GM12891 (cell line): Measurements from ENCODE around the gene RASGRP1.

ENCODE experiments used
- POLR2A ChIP-seq: IDR thresholded peaks from 2 replicates; pipeline ENCODE4 v1.6.1; 2011; ENCODE audit warnings: low read depth, low read length, control low read depth
- POLR2AphosphoS5 ChIP-seq: IDR thresholded peaks from 2 replicates; pipeline ENCODE4 v1.6.1; 2011; ENCODE audit warnings: low read depth, low read length, control low read depth
- SPI1 ChIP-seq: IDR thresholded peaks from 2 replicates; pipeline ENCODE4 v1.6.1; 2011; ENCODE audit warnings: low read depth, low read length, control low read depth
- TAF1 ChIP-seq: IDR thresholded peaks from 2 replicates; pipeline ENCODE4 v1.6.1; 2011; ENCODE audit warnings: low read depth, low read length, control low read depth

GRCh38 chr15:38459480-38459879 is 105.1 kb downstream of the RASGRP1 start:
- TF ChIP-seq SPI1 (no peak), POLR2AphosphoS5 (no peak), POLR2A (no peak), TAF1 (no peak)
